Lower lobe of right lung (tissue), 2 donors: ENCODE data around the gene LSMEM2. TPM values are rescaled to one million over a fixed set of nuclear protein-coding genes. Genes with fewer than 3 reads are reported as not detected.

Experiments
- ATAC-seq, 2 donors: fragments of 200-7000 bp; cut with Tn5 transposase; one replicate each; pipeline ENCODE4 v1.9.1; 2020 to 2022; ENCODE audit warnings: mild to moderate bottlenecking in 2 of 2, moderate library complexity in 2 of 2
- DNase-seq: peaks from one replicate; pipeline ENCODE4 v3.0.0-alpha.2; 2020
- H3K27ac ChIP-seq: fragments of 200-600 bp; one replicate; pipeline ENCODE4 v1.8.0; 2022
- H3K27me3 ChIP-seq: fragments of 200-600 bp; one replicate; pipeline ENCODE4 v1.8.0; 2022; ENCODE audit warnings: low read depth
- H3K36me3 ChIP-seq: fragments of 200-600 bp; one replicate; pipeline ENCODE4 v1.8.0; 2022; ENCODE audit warnings: mild to moderate bottlenecking
- H3K4me1 ChIP-seq: fragments of 200-600 bp; one replicate; pipeline ENCODE4 v1.8.0; 2022
- H3K4me3 ChIP-seq: fragments of 200-600 bp; one replicate; pipeline ENCODE4 v1.8.0; 2022; ENCODE audit warnings: mild to moderate bottlenecking
- H3K9me3 ChIP-seq: fragments of 200-600 bp; one replicate; pipeline ENCODE4 v1.8.0; 2022
- intact Hi-C: fragments of 100-400 bp; cut with DNase I; formaldehyde crosslinking; loops from one replicate; pipeline ENCODE4 v1.11.0; 2022
- total RNA-seq: library from RNA; stranded (reverse); fragmentation: NEBNext Ultra II Directional; extraction: Animal tissue kit (Norgen Biotek cat#: 25700); gene quantifications from one replicate; pipeline ENCODE4 v1.2.1, GENCODE V29; 2021
- TF ChIP-seq, protein P1 (sequence below): fragments of 200-600 bp; IDR thresholded peaks from one replicate; pipeline ENCODE4 v1.8.0; 2022; ENCODE audit warnings: antibody characterized with exemption, mild to moderate bottlenecking
- donor health status: DM: no; HTN: yes; CAD: no; lungs with severe emphysema.

LSMEM2 gene
- total RNA-seq, 1 donor from 2014 or later, result not detected

DNA sequence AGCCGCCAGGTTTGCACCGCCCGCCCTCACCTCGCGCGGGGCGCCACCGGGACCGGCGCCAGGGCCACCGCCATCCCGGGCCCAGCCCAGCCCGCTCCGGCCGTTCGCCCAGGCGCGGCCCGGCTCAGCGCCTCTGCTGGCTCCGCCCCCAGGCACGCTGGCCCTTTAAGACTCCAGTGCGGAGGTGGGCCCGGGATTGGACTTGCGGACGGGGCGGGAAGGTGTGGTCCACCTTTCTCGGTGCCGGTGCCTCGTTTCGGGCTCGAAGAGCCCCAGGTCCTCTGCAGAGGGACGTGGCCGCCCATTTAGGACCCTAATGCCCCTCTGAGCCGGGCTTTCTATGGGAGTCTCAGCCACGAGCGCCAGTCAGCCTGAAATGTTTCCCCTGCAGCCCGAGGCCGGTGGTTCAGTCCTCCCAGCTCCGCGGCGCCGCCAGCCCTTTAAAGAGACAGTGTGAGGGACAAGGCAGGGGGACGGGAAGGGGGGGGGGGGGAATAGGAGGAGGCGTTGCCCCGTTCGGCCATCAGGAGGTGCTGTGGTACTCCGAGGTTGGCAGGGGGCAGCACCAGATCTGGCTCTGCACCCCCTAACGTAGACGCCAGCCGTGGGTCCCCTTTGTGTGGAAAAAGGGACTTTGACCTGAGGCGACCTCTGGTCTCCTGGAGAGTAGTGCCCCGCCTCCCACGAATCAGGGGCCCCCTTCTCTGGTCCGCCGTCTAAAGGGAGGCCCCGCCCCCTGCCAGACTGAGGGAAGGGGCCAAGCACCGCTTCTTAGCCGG is 42.6 kb downstream of the LSMEM2 start:
- H3K9me3 ChIP-seq, result no peaks in the 10 kb centered on the region
- TF ChIP-seq, protein P1, sequence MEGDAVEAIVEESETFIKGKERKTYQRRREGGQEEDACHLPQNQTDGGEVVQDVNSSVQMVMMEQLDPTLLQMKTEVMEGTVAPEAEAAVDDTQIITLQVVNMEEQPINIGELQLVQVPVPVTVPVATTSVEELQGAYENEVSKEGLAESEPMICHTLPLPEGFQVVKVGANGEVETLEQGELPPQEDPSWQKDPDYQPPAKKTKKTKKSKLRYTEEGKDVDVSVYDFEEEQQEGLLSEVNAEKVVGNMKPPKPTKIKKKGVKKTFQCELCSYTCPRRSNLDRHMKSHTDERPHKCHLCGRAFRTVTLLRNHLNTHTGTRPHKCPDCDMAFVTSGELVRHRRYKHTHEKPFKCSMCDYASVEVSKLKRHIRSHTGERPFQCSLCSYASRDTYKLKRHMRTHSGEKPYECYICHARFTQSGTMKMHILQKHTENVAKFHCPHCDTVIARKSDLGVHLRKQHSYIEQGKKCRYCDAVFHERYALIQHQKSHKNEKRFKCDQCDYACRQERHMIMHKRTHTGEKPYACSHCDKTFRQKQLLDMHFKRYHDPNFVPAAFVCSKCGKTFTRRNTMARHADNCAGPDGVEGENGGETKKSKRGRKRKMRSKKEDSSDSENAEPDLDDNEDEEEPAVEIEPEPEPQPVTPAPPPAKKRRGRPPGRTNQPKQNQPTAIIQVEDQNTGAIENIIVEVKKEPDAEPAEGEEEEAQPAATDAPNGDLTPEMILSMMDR, result peak; percentile 58
- intact Hi-C loops, result no loop called here
- H3K4me3 ChIP-seq, result peak overlapping the region; percentile 91
- peak overlapping the region; percentile 98 for H3K27ac ChIP-seq
- peaks cover 85% of the 10 kb centered on the region for H3K4me1 ChIP-seq
- ATAC-seq (peak; percentile 78 to 84), DNase-seq (peak; percentile 94)
- peaks cover 47% of the 10 kb centered on the region for H3K36me3 ChIP-seq
- no peaks in the 10 kb centered on the region for H3K27me3 ChIP-seq

DNA sequence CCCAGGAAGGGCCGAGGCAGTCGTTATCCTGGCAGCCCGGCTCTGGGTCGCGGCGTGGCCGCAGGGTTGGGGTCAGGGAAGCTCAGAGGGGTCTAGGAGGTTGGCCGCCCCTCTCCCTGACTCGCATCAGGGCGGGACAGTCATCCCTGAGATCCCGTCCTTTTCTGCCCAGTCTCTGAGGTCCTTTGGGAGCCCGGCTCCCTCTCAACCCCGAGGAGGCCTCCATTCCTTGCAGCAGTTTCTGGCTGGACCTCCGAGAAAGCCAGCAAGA is 43.2 kb downstream of the LSMEM2 start:
- H3K36me3 ChIP-seq, result peaks cover 48% of the 10 kb centered on the region
- intact Hi-C loops, result no loop called here

GRCh38 chr3:50322386-50323091 is 43.7 kb downstream of the LSMEM2 start, which contains the start of gene HYAL2:
Gene HYAL2, minus strand, starts transcription at chr3:50322745. Its CDS starts 2,256 bp downstream, at chr3:50320489.
- Histone ChIP-seq H3K4me3 (peak within 1 kb of the TSS; percentile 91), H3K4me1 (peaks cover 85% of the 10 kb centered on the region), H3K9me3 (no peaks in the 10 kb centered on the region), H3K36me3 (peaks cover 43% of the 10 kb centered on the region), H3K27ac (peak within 1 kb of the TSS; percentile 98), H3K27me3 (no peaks in the 10 kb centered on the region)
- ATAC-seq (peak in 1 of 2 donors; percentile 15), DNase-seq (peak; percentile 77)
- TF ChIP-seq, protein P1, result no peak
- intact Hi-C loops, result no loop called here

More for the DNA sequence above, 43.2 kb downstream of the LSMEM2 start:
- no peaks in the 10 kb centered on the region for H3K9me3 ChIP-seq
- ATAC-seq (no peak), DNase-seq (no peak)
- H3K4me1 ChIP-seq, result peaks cover 85% of the 10 kb centered on the region
- TF ChIP-seq, protein P1, result no peak
- H3K27me3 ChIP-seq, result no peaks in the 10 kb centered on the region
- H3K27ac ChIP-seq, result peak overlapping the region; percentile 98
- H3K4me3 ChIP-seq, result peak overlapping the region; percentile 91

DNA sequence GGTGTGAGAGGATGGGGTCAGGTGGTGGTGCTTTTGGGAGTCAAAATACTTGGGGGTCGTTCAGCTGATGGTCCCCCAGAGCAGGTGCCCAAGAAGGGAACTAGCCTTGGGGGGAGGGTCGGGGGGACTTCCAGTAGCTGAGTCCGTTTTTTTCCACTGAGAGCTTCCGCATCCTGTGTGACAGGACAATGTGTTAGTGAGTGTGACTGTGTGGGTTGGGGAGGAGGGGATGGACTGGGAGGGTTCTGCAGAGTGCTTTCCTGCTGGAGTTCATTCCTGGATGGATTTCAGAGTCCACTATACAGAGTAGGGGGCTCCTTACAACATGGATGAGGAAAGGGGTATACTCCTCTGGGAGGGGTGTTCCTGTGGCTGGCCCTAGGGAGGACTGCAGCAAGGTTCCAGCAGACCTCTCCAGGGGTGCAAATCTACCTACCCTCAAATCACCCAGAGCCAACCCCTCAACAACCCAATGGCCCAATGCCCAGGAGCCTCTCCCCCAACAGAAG is 44.3 kb downstream of the LSMEM2 start:
- Histone ChIP-seq H3K4me1 (peaks cover 81% of the 10 kb centered on the region), H3K36me3 (peaks cover 37% of the 10 kb centered on the region), H3K4me3 (peak overlapping the region; percentile 91), H3K27me3 (no peaks in the 10 kb centered on the region), H3K27ac (peak overlapping the region; percentile 98), H3K9me3 (no peaks in the 10 kb centered on the region)
- DNase-seq, result no peak
- peak in 1 of 2 donors; percentile 0 for ATAC-seq
- intact Hi-C loops, result no loop called here
- TF ChIP-seq, protein P1, result no peak

DNA sequence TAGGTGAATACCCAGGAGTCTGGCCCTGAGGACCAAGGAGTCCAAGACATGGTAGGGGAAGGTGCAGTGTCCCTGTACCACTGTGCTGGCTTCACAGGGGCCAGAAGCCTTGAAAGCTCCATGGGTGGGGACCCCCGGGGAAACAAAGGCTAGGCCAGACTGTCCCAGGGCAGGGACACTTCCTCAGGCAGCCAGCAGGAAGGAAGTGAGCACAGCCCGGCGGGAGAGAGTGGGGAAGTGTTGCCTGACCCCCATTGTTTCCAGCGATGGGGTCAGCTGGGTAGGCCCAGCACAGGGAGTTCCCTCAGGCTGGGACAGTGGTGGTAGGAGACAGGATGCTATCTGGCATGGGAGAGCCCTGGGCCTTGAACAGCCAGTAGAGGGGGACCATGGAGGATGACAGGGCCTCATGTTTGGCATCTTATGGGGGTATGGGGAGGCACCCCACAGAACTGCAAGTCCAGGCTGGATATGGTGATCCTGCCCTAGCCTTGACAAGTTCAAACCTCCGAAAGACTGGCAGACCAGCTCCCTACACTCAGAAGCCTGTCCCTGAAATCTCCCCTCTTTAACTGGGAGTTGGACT is 44.8 kb downstream of the LSMEM2 start:
- Histone ChIP-seq H3K4me3 (peak overlapping the region; percentile 91), H3K27ac (peak overlapping the region; percentile 98), H3K4me1 (peaks cover 81% of the 10 kb centered on the region), H3K36me3 (peaks cover 31% of the 10 kb centered on the region), H3K9me3 (no peaks in the 10 kb centered on the region), H3K27me3 (no peaks in the 10 kb centered on the region)
- TF ChIP-seq, protein P1, result peak; percentile 11
- intact Hi-C loops, result no loop called here
- DNase-seq (peak; percentile 72), ATAC-seq (peak in 1 of 2 donors; percentile 4)
